GM12878 (cell line): ENCODE measurements around the gene AHCYL2.
"Not testable (repeated sequence)": the region's sequence is repeated elsewhere in the genome, so short reads cannot be mapped to it uniquely, and the experiment has no call there.

Experiments
- NFYA ChIP-seq: IDR thresholded peaks from 2 replicates; pipeline ENCODE4 v1.6.1; 2011; ENCODE audit warnings: low read depth, mild to moderate bottlenecking, low read length, improper control_type of control experiment, borderline replicate concordance
- YY1 ChIP-seq: IDR thresholded peaks from 2 replicates; pipeline ENCODE4 v1.6.1; 2011; ENCODE audit warnings: low read depth, mild to moderate bottlenecking, low read length

- not testable (repeated sequence) for TF ChIP-seq YY1, NFYA
Observed at GRCh38 chr7:129219166-129219565, 5.7 kb upstream of the AHCYL2 start.
